ENCODE measurements around the gene LSMEM2.

The LSMEM2 gene

DNA sequence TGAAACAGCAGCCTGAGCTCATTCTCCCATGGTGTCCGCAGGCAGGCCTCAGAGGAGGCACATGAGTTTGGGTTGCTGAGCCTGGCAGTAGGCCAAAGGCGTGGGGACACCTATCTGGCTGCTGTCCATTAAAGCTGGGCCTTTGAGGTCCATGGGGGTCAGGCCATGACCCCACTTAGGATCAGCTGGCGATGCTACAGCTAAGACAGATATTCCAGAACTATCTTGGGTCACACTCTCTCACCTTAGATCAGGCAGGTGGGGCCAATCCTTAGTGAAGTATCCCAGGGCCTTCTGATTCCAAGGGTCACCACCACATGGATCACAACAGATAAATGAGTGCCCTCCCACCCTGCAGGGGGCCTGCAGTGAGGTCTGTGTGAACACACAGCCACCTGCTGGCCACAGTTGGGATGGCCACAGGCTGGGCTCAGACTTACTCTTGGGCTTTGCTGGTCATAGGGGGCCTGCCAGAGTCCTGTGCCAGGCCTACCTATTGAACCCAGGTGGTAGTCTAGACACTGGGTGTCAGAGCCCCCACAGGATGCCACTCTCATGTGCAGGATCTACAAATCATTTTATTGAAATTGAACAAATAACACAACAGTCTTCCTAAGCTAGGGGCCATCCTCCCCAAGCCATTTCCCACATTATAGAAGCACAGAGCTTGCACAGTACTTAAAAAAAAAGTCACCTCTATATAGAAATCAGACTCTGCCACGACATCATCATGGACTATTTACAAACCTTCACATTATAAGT, 45.6 kb downstream of the LSMEM2 start:
- DNase-seq, result peak; percentile 44

GRCh38 chr3:50325113-50325480, 46.2 kb downstream of the LSMEM2 start:
- no peak for DNase-seq

GRCh38 chr3:50325497-50326181, 46.8 kb downstream of the LSMEM2 start:
- DNase-seq, result no peak

GRCh38 chr3:50326182-50326541, 47.3 kb downstream of the LSMEM2 start:
- no peak for DNase-seq

GRCh38 chr3:50327129-50327528, 48.2 kb downstream of the LSMEM2 start:
- DNase-seq, result no peak

GRCh38 chr3:50327943-50328691, 49.2 kb downstream of the LSMEM2 start, which contains the start of gene TUSC2:
TUSC2 (minus strand) TSS chr3:50328223; CDS start chr3:50328099, 124 bp downstream.
- peak; percentile 93 for DNase-seq

- no peak for DNase-seq
Measured at GRCh38 chr3:50330330-50330729, 51.4 kb downstream of the LSMEM2 start.

DNA sequence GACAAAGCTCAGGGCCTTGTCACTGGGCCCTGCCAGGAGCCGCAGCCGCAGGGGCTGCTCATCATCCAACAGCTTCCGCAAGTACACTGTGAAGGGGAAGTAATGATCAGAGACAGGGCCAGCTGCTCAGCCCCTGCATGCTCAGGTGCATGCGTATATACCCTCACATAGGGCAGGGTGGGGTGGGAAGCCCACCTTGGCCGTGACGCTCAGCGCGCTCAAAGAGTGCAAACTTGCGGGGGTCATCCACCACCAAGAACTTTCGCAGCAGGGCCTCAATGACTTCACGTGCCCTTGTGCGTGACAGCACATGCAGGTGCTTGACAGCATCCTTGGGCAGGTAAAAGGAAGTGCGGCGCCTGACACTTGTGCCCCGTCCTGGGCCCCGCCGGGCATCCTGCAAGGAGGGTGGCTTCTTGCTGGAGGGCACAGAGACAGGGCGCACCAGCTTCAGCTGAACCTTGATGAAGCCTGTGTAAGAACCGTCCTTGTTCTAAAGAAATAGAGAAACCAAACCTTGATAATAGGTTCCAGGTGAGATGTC, 52.5 kb downstream of the LSMEM2 start:
- DNase-seq, result no peak

- no peak for DNase-seq
Measured at GRCh38 chr3:50333744-50334328, 54.9 kb downstream of the LSMEM2 start.

- no peak for DNase-seq
Measured at GRCh38 chr3:50334339-50335075, 55.6 kb downstream of the LSMEM2 start.

- DNase-seq, result peak; percentile 32
Measured at GRCh38 chr3:50336452-50337174, 57.7 kb downstream of the LSMEM2 start.

DNA sequence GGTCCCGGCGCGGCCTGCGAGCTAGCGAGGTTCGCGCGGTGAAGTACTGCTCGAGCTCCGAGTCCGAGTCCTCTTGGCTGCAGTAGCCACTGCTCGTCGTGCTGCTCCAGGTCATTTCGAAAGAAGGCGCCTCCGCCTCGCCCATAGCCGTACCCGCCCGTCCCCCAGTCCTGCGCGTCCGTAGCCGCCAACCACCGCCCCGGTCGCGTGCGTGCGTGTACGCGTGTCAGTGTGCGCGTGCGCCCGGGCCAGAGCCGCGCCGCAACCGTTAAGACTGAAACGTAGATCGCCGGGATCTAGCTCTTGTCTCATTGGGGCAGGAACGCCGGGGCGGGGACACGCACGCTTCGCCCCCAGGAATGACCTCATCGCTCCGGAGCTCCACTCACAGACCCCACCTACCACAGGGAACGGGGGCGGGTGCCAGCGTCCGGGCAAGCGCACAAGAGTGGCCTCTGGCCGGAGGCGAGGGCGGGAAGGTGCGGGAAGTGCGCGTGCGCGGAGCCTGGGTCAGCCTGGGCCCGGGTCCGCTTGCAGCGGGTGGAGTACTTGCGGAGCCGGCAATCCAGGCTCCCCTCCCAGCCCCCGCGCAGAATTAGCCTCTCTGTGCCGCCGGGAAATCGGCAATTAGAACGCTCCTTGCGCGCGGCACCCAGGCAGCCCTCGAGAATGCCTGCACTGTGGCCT, 58.4 kb downstream of the LSMEM2 start:
- DNase-seq, result peak; percentile 87

All from activated T-cell treated with anti-CD3 and anti-CD28 coated beads for 4 hours (primary cell).